ENCODE data around the gene THSD4.

The THSD4 gene

GRCh38 chr15:71784719-71785118, 669.4 kb downstream of the THSD4 start:
- TF ChIP-seq CTCF (IDR thresholded peaks at IDR 0.05; ENCODE audit: extremely low read depth, missing control alignments): peak; percentile 9
- no peak for DNase-seq (ENCODE audit: low spot score)

- TF ChIP-seq CTCF (IDR thresholded peaks at IDR 0.05; ENCODE audit: extremely low read depth, missing control alignments): no peak
- no peak for DNase-seq (ENCODE audit: low spot score)
Observed at GRCh38 chr15:71785996-71786395, 670.7 kb downstream of the THSD4 start.

GRCh38 chr15:71786673-71787072, 671.4 kb downstream of the THSD4 start:
- TF ChIP-seq CTCF (IDR thresholded peaks at IDR 0.05; ENCODE audit: extremely low read depth, missing control alignments): no peak
- no peak for DNase-seq (ENCODE audit: low spot score)

GRCh38 chr15:71788646-71789579, 673.6 kb downstream of the THSD4 start:
- no peak for DNase-seq (ENCODE audit: low spot score)
- no peak for TF ChIP-seq CTCF (IDR thresholded peaks at IDR 0.05; ENCODE audit: extremely low read depth, missing control alignments)

- TF ChIP-seq CTCF (IDR thresholded peaks at IDR 0.05; ENCODE audit: extremely low read depth, missing control alignments): no peak
- no peak for DNase-seq (ENCODE audit: low spot score)
Observed at GRCh38 chr15:71789616-71790015, 674.3 kb downstream of the THSD4 start.

- DNase-seq (ENCODE audit: low spot score): no peak
- no peak for TF ChIP-seq CTCF (IDR thresholded peaks at IDR 0.05; ENCODE audit: extremely low read depth, missing control alignments)
Observed at GRCh38 chr15:71790081-71790480, 674.8 kb downstream of the THSD4 start.

- DNase-seq (ENCODE audit: low spot score): no peak
- no peak for TF ChIP-seq CTCF (IDR thresholded peaks at IDR 0.05; ENCODE audit: extremely low read depth, missing control alignments)
Observed at GRCh38 chr15:71791975-71792374, 676.7 kb downstream of the THSD4 start.

Measured in GM20000 (cell line).